Measurements from ENCODE around the gene EPS8.
"Not testable (repeated sequence)": the region's sequence is repeated elsewhere in the genome, so short reads cannot be mapped to it uniquely, and the experiment has no call there.

EPS8 gene

DNA sequence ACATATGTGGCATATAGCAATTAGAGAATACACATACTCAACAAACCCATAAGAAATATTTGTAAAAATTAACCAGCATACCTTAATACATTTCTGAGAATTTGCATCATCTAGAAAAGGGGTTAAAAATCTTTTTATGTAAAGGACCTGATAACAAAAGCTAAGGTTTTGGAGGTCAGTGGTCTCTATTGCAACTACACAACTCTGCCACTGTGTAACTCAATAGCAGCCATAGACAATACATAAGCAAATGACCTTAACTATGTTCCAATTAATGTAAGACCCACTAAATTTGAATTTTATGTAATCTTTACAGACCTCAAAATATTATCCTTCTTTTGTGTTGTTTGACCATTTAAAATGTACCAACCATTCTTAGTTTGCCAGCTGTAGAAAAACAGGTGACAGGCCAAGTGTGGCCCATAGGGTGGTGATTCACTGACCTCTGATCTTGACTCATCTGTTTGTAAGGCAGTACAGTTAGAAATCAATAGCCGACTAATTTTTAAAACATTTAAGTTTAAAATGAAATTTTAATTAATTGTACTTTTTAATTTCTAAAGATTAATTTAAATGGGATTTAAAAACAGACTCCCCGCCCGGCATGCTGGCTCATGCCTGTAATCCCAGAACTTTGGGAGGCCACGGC lies 7.4 kb upstream of the EPS8 start:
- DNase-seq: no peak

DNA sequence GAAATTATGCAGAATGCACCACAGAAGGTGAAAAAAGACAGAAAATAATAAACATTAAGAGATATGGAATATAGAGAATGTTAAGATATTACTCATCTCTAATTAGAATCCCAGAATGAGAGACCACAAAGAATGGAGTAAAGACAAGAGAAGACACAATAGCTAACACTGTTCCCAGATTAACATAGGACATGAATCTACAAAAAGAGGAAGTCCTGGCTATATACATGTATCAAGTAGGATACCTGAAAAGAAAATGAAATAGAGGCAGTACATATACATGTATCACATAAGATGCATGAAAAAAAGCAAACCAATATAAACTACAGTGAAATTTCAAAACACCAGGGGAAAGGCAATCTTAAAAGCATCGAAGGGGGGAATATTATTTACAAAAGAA lies 5.6 kb upstream of the EPS8 start:
- DNase-seq: no peak

DNA sequence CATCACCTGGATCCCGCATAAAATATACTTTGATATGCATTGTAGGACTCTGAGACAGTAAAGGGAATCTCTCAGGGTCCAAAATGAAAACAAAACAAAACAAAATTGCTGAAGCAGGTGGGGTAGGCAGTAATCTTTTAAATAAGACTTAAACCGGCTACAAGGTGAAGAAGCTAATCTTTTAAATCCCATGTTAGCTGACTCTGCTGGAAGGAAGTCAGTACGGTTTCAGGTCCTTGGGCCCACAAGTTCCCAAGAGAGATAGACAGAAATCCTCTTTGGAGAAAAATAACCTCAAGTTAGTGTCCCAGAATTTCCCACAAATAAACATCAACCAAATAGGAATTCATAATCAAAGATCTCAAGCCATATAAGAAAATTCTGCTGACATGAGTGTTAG lies 5.0 kb upstream of the EPS8 start:
- no peak for DNase-seq

DNA sequence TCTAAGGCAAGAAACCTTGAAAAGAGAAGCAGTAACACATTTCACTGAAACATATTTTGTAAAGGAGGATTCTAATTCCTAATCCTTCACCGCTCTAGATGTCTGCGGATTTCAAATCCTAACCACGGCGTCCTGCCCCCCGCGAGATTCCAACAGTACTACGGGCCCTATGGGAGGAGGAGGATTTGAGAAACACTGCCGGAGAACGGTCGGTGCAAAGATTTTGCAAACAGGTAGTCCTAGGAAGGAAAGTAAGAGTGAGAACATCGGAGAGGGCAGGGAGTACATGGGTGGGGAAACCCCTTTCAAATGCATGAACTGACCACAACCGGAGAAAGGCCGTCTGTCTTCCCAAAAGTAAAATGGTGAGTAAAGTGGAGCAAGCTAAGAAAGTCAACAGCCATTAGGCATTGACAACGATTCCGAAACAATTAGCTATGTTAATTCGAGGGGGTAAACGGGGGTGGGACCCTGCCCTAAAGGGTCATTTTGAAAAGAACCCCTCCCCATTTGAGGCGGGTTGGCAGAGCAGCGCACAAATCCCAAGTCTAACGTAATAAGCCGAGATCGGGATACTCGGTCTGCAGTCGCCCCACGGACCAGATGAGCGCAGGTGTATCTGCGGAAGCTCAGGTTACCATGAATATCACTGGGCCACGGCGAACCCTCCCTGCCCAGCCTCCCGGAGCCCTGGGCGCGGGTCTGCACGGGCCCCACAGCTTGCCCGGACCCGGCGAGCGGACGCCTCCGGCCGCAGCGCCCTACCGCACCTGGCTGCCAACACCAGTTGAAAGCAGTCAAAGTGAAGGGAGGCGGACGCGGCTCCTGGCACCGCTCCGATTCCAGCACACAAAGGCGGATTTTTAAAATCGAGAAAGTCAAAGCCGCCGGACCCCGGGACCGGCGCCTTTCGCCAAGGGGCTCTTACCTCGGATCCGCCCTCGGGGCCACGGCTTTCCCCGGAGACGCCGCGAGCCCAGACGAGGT lies 662 bp downstream of the EPS8 start:
- DNase-seq: peak in 3 of 6 experiments; percentile 42 to 59 (median 57)

DNA sequence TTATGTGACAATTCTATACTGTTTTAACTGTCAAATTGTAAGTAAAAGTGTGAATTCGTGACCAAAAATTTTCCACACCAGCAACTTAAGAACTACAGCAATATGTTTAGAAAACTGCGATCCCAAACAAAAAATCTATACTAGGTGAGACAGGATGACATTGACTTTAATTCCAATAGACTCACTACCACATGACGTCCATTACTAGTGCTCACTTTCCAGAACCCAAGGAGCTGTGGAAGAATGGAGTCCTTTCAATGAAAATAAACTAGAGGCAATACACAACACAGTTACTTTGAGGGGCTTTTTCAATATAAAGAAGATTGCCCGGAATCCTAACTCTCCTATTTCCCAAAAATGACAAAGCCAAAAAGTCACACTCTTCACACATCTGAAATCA lies 1.4 kb downstream of the EPS8 start:
- DNase-seq: no peak

DNA sequence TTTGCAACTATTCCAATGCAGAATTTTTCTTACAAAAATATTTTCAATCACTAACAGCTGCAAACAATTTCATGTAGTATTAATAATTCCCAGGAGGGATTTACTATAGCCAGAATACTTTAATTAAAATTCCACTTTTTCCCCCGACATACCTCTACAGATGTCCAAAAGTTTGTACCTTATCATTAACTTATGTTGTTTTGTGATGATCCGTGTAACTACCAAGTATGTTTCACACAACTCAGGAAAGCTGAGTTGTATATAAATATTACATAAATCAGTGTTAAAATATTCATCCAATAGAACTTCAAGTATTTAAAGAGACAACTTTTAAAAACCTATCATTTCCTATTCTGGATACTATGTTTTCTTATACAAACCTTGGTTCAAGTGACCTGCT lies 2.4 kb downstream of the EPS8 start:
- DNase-seq: no peak

DNA sequence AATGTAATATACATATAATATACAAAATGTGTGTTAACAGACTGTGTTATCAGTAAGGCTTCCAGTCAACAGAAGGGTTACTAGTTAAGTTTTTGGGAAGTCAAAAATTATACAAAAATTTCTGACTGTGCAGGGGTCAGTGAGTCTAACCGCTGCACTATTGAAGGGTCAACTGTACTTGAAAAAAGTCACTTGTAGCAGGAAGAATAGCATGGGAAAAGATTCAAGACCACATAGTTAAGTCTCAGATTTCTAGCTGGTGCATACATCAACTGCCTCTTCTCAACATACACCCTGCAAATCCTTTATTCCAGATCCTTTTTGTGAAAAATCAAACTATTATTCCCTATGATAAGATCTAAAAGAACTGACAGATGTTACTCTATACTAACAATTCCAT lies 5.9 kb downstream of the EPS8 start:
- no peak for DNase-seq

DNA sequence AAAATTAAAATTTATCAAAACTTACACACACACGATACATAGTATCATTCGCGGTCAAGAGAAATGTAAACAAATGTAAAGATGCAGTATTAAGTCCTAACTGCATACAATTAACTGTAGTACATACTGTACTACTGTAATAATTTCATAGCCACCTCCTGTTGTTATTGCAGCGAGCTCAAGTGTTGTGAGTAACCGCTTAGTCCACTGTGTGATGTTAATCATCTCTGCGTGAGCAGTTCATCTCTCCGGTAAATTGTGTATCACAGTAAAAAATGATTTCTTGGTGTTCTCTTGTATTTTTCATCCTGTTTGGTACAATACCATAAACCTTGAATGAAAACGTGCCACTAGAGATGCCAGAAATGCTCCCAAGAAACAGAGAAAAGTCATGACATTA lies 6.5 kb downstream of the EPS8 start:
- no peak for DNase-seq

DNA sequence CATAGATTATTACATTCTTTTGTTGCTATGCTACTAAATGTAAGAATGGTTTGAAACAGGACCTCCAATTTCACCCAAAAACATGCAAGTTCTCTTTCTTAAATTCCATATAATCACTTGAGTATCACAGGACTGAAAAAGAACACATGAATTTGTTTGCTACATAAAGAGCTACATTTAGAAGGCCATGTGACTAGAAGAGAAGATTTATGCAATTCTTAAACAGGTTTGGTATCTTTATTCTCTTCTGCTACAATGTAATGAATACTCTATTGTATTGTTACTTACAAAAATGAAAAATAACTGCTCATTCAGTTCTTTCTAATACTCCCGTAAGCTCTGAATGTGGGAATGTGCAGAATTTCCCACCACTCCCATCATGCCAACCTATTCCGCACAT lies 9.3 kb downstream of the EPS8 start:
- no peak for DNase-seq

DNA sequence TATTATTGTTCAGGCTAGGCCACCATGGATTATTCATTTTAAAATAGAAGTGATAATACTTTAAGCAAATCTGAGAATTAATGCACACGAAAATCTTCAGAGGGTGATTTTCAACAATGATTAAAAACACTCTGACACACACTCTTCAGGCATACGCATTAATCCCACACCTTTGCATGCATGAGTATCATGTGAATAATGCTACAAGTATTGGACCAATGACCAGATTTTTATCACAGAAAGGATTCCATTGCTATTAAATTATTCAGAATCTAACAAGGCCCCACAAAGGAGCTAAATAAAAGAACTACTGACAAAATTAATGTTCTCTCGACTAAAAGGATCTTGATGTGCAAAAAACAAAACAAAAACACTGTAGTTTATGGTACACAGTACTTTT lies 11.1 kb downstream of the EPS8 start:
- no peak for DNase-seq

DNA sequence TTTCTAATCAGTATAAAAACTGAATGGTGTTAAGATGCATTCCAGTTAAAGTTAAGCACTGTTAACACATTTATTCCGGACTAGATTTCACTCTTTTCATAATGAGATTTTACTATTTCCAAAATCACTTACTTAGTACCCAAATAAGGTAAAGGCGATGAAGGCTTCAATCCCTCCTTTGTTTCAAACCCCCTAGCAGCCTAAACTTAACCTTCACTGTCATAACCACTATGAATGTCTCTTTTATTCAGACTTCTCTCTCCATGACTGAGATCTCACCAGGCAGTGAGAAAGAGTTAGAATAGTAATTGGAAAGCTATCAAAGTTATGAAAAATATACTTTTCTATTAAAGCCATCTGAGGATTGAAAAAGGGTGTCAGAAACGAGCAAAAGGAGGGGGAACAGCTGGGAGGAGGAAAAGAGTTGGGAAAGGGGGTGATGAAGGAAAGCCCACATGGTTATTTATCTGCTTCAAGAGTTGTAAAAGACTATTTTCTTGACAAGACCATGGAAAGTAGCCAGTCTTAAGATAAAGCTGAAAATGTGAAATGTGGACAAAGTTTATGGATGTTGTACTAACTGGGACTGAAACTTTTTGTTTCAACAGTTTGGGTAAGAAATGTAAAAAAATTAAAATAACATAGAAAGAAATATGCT lies 11.7 kb downstream of the EPS8 start:
- DNase-seq: no peak

DNA sequence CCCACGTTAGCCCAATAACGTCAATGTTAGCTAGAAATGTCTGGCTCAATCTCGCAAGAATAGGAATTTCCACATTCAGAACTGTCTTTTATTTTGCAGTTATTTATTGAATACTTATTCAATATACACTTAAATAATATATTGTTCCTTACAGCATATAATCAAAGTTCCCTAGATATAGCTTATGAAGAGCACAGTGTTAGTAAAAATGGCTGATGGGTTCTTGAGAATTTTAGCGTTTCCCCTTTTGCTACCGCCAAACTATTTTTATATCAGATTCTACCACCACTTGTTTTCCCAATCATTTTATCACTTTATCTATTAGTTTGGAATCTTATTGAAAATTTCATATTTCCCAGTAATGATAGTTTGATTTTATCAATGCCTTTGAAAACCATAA lies 12.7 kb downstream of the EPS8 start:
- DNase-seq: no peak

DNA sequence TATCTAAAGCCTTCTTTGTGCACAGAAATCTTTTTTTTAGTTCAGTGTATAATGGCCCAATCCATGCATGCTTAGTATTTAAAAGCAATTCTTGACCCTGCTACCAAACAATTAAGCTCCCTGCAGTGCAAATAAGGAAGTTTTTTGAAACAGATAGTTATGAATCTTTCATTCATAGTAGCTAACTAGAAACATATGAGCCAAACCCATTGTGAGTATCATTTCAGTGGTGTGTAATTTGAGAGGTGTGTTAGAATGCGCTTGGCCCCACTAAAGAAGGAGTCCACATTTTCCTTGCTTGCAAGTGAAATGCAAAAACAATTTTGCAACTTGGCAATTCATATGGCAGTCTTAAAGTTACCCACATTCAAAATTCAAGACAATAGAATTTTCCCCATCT lies 14.4 kb downstream of the EPS8 start:
- DNase-seq: no peak

DNA sequence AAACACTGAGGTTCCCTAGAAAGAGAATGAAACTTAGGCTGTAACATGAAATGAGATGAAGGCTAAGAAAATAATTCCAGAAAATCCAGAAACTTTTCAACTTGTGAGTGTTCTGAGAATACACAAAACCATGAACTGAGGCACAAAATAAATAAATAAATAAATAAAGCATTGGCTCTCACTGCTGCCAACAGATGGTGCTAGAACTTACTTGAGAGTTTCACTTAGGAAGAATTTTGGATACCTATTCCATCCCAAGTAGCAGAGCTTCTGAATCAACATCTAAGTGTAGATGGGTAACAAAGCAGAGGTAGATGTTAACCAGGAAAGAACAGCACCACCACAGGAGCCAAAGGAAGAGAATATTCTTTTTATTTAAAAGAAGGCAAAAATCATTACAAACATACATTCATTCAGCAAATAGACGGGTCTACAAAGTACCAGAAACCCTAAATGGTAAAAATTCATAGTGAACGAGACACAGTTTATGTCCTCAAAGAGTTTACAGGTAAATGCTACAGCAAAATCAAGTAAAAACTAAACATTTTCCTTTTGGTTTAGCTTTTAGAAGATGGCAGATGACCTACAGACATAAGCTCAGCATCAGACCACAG lies 16.7 kb downstream of the EPS8 start:
- DNase-seq: no peak

DNA sequence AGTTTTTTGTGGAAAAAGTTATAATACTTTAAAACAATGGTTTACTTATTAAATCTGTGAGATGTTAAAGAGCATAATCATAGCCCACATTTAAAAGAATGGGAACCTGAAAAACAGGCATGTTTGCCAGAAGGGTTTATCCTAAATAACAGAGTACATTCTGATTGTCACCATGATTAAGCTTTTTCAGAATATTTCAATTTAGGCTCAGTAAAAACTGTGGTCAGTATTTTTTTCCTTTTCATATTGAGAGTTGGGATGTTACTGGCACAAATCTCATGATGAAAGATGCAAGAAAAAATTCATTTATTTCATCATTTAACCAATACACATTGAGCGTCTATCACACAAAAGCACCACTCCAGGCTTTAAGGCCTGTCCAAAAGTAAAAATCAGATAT lies 18.6 kb downstream of the EPS8 start:
- DNase-seq: no peak

DNA sequence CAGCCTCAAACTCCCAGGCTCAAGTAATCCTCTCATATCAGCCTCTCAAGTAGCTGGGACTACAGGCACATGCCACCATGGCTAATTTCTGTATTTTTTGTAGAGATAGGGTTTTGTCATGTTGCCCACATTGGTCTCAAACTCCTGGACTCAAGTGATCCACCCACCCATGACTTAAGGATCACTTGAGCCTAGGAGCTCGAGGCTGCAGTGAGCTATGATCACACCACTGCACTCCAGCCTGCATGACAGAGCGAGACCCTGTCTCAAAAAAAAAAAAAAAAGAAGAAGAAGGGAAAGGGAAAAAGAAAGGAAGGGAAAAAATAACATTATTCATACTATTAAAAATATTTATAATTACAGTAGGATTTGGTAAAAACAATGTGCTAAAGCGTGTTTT lies 19.2 kb downstream of the EPS8 start:
- no peak for DNase-seq

DNA sequence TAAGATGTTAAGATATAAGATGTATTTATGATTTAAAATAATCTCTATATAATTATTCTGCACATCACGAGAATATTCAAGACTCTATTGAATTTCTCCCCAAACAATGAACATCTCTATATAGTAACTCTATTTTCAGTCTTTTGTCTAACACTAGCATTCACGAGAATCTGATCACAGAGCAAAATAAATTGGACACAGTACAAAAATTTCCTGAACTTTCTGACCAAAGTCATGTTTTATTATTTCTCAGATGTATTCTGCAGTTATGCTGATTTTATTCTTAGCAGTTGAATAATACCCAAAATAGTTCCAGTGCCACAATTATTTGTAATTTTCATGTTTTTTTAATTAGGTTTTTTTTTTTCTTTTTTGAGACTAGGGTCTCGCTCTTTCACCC lies 19.6 kb downstream of the EPS8 start:
- DNase-seq: no peak

DNA sequence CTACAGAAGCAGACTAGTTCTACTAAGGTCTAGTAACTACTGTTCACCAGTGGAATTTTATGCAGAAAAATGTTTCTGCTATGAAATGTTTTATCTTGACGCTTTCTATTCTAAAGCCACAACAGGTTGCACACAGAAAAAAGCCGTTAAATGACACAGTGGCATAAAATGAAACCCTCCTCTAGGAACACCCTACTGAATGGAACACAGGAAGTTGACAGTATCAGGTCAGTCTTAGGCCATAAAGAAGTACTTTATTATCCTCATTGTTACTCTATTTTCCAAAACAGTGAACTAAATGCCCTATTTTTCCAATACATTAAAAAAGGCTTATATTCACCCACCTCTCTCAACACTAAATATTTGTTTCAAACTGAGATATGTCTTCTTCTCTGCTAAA lies 21.9 kb downstream of the EPS8 start:
- DNase-seq: no peak

DNA sequence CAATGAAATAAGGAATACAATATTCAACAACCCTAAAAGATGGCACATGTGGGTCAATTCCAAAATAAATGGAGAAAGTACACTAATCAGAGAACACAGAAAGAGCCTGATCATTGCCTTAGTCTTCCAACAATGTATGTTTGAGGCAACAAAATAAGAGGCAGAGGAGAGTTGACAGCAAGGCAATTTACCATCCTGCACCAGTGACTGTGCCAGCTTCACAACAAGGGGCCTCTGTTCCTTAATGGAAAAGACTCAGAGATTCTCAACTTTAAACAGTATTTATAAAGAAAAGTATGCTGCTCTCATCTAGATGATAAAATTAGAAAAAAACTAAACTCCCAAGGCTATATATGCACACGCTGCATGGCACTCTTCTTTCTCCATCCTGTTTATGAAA lies 25.9 kb downstream of the EPS8 start:
- DNase-seq: no peak

DNA sequence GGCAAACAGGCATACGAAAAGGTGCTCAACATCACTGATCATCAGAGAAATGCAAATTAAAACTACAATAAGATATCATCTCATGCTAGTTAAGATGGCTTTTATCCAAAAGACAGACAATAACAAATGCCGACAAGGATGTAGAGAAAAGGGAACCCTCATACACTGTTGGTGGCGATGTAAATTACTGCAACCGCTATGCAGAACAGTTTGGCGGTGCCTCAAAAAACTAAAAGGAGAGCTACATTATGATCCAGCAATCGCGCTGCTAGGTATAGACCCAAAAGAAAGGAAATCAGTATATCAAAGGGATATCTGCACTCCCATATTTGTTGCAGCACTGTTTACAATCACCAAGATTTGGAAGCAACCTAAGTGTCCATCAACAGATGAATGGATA lies 27.0 kb downstream of the EPS8 start:
- DNase-seq: not testable (repeated sequence)

DNA sequence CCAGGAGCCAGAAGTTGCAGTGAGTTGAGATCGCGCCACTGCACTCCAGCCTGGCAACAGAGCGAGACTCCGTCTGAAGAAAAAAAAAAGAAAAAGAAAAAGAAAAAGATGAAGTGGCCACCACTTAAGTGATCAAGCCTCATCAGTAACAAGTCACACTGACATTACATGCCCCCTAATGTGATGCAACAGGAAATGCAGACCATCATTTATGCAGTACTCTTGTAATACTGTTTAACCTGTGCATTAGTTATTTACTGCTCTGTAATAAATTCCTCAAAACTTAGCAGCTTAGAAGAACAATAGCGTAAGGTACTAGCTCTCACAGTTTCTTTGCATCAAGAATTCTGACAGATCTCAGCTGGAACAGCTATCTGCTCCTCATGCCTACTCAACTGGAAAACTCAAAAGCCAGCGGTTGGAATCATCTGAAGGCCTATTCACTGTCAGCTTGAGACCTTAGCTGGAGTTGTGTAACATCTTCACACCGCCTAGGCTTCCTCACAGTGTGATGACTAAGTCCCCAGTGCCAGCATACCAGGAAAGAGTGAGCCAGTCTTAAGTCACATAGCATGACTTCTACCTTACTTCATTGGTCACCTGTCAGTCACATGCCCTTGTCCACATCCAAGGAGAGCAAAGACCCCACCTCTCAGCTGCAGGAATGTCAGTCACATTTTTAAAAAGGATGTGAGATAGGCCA lies 31.5 kb downstream of the EPS8 start:
- no peak for DNase-seq

DNA sequence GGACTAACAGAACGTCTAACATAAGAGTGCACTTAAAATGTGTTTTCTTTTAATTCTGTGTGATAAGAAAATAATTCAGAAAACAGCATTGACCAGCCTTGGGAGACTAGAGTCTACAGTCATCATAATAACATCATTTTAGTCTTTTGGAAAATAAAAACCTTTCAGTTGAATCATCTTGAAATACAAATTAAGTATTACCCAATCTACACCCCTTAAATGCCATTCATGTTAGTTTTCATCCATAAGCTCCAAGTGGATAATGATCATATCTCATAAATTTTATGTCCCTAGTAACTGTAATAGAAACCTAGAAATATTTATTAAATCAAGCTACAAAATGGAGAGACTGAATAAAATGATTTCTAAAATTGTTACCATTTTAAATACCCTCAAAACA lies 32.4 kb downstream of the EPS8 start:
- DNase-seq: no peak

DNA sequence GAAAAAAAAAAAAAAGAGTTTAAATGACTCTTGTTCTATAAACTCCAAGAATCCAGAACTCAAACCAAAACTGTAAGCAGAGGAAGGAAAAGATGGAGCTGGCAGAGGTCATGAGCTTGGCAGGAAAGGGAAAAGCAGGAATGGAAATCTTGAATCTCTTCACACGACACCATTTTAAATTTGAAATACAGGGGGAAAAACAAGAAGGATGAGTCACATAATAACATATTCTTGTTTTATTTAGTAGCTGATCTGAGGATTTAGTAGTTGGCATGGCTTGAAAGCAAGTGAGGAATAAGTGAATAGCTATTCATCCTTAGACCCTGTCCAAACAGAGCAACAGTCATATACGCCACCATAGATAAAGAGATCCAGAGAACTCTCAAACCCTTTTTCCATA lies 35.0 kb downstream of the EPS8 start:
- DNase-seq: no peak

Data from stimulated activated naive CD4-positive, alpha-beta T cell (primary cell).